Tibial artery (tissue), 4 donors: ENCODE measurements around the gene ZNF428.

Experiments used
- DNase-seq, 2 donors: peaks; one replicate each; pipeline ENCODE4 v3.0.0-alpha.2; 2019
- H3K27ac ChIP-seq, 2 donors: fragments of 200-600 bp; sonication (generic) in 1 of 2; 1 replicate in 1 of 2; 2 replicates in 1 of 2; pipeline ENCODE4 v1.5.1; 2018 to 2019; ENCODE audit warnings: mild to moderate bottlenecking in 1 of 2
- H3K27me3 ChIP-seq, 2 donors: fragments of 200-600 bp; sonication (generic) in 1 of 2; one replicate each; pipeline versions ENCODE4 v1.5.1 to v1.6.0; 2016 to 2019
- H3K36me3 ChIP-seq, 3 donors: fragments of 200-600 bp; sonication (generic) in 2 of 3; one replicate each; pipeline ENCODE4 v1.5.1; 2016 to 2019; ENCODE audit warnings: mild to moderate bottlenecking in 2 of 3
- H3K4me1 ChIP-seq, 4 donors: fragments of 200-600 bp; sonication (generic) in 2 of 4; 1 replicate in 3 of 4; 2 replicates in 1 of 4; pipeline ENCODE4 v1.5.1; 2016 to 2019
- H3K4me3 ChIP-seq, 2 donors: fragments of 200-600 bp; sonication (generic) in 1 of 2; 1 replicate in 1 of 2; 2 replicates in 1 of 2; pipeline ENCODE4 v1.5.1; 2018 to 2019; ENCODE audit warnings: mild to moderate bottlenecking in 2 of 2
- H3K9me3 ChIP-seq, 3 donors: fragments of 200-600 bp; sonication (generic) in 1 of 3; one replicate each; pipeline ENCODE4 v1.5.1; 2016 to 2019
- intact Hi-C: fragments of 100-400 bp; cut with DNase I; formaldehyde crosslinking; loops from one replicate; pipeline ENCODE4 v1.15.0; 2023; ENCODE audit warnings: low total_unique reads
- TF ChIP-seq, protein P1 (sequence below), 2 experiments: fragments of 200-600 bp in 1 of 2; fragments of 450-650 bp in 1 of 2; IDR thresholded peaks; one replicate each; pipeline ENCODE4 v1.5.1; 2017 to 2019; ENCODE audit warnings: antibody characterized with exemption in 2 of 2, mild to moderate bottlenecking in 1 of 2, moderate library complexity in 1 of 2

The ZNF428 gene

GRCh38 chr19:43562698-43563241 is 56.7 kb downstream of the ZNF428 start:
- H3K27me3 ChIP-seq, result no peaks in the 10 kb centered on the region
- peak; percentile 82 to 89 for DNase-seq
- no peak overlapping the region for H3K4me3 ChIP-seq
- intact Hi-C loops, result no loop called here
- TF ChIP-seq, protein P1, sequence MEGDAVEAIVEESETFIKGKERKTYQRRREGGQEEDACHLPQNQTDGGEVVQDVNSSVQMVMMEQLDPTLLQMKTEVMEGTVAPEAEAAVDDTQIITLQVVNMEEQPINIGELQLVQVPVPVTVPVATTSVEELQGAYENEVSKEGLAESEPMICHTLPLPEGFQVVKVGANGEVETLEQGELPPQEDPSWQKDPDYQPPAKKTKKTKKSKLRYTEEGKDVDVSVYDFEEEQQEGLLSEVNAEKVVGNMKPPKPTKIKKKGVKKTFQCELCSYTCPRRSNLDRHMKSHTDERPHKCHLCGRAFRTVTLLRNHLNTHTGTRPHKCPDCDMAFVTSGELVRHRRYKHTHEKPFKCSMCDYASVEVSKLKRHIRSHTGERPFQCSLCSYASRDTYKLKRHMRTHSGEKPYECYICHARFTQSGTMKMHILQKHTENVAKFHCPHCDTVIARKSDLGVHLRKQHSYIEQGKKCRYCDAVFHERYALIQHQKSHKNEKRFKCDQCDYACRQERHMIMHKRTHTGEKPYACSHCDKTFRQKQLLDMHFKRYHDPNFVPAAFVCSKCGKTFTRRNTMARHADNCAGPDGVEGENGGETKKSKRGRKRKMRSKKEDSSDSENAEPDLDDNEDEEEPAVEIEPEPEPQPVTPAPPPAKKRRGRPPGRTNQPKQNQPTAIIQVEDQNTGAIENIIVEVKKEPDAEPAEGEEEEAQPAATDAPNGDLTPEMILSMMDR (IDR thresholded peaks at IDR 0.05), result no peak
- peaks cover 0 to 19% (median 11%) of the 10 kb centered on the region in 4 donors for H3K4me1 ChIP-seq
- no peaks in the 10 kb centered on the region for H3K9me3 ChIP-seq
- H3K27ac ChIP-seq, result peak overlapping the region; percentile 54 to 55
- H3K36me3 ChIP-seq, result peaks cover 18 to 37% (median 30%) of the 10 kb centered on the region in 3 donors

- no peaks in the 10 kb centered on the region for H3K27me3 ChIP-seq
- no peaks in the 10 kb centered on the region for H3K9me3 ChIP-seq
- TF ChIP-seq, protein P1 (IDR thresholded peaks at IDR 0.05), result no peak
- peaks cover 18 to 39% (median 30%) of the 10 kb centered on the region in 3 donors for H3K36me3 ChIP-seq
- no peak for DNase-seq
- no peak overlapping the region for H3K4me3 ChIP-seq
- H3K27ac ChIP-seq, result peak overlapping the region; percentile 54 to 55
- H3K4me1 ChIP-seq, result peaks cover 0 to 19% (median 11%) of the 10 kb centered on the region in 4 donors
- intact Hi-C loops, result no loop called here
Measured at GRCh38 chr19:43562226-43562697, 57.2 kb downstream of the ZNF428 start.

DNA sequence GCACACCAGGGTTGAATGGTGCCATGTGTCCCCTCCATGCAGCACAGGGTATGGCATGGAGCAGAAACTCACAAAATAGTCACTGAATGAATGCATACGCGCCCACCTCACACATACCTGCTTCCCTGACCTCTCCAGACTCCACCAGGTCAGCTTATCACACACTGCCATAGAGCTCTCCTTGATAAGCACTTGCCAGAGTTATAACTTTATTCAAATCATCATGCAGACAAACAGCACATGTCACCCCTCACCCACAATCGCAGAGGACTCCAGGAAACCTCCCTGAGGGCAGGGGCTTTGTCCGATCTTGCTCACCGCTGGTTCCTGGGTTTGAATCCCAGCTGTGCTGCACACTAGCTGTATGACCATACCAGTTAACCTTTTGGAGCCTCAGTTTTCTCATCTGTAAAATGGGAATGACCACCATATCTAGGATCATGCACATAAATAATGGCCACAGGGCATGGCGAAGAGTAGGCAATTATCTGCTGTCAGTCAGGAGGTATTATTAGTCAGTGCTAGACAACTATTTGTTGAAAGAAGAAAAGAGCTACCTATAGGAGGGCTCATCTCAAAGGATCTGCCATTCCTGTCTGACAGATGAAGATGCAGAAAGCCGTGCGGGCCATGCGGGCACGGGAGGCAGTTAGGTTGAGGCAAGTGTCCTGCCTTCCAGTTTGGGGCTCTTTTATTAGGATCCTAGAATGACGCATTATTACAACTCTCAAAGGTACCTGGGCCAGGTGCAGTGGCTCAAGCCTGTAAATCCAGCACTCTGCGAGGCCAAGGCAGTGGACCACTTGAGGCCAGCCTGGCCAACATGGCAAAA is 58.1 kb downstream of the ZNF428 start:
- no peak for DNase-seq
- intact Hi-C loops, result no loop called here
- TF ChIP-seq, protein P1 (IDR thresholded peaks at IDR 0.05), result no peak

DNA sequence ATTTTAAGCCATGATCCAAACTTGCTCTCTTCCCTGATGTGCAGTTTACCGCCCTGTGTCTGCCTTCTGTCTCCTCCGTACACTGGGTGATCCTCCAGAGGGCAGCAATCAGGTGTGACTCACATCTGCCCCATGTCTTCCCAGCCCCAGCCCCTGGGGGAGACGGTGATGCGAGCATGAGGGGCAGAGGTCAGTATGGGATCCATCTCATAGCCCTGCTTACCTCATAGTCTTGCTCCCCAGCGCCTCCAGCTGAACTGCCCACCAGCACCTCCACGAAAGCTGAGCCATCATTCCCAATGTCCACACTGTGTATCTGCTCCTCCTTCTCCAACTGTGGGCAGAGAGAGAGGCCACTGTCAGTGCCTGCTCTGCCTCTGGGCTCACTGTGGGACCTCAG is 58.7 kb downstream of the ZNF428 start:
- H3K9me3 ChIP-seq, result no peaks in the 10 kb centered on the region
- no peaks in the 10 kb centered on the region for H3K27me3 ChIP-seq
- H3K4me1 ChIP-seq, result peaks cover 0 to 19% (median 11%) of the 10 kb centered on the region in 4 donors
- DNase-seq, result no peak
- no peak overlapping the region for H3K27ac ChIP-seq
- no peak overlapping the region for H3K4me3 ChIP-seq
- TF ChIP-seq, protein P1 (IDR thresholded peaks at IDR 0.05), result no peak
- H3K36me3 ChIP-seq, result peaks cover 18 to 50% (median 43%) of the 10 kb centered on the region in 3 donors
- intact Hi-C loops, result no loop called here

More for the DNA sequence above, 58.1 kb downstream of the ZNF428 start:
- H3K4me3 ChIP-seq, result no peak overlapping the region
- no peak overlapping the region for H3K27ac ChIP-seq
- H3K27me3 ChIP-seq, result no peaks in the 10 kb centered on the region
- no peaks in the 10 kb centered on the region for H3K9me3 ChIP-seq
- H3K36me3 ChIP-seq, result peaks cover 18 to 44% (median 36%) of the 10 kb centered on the region in 3 donors
- H3K4me1 ChIP-seq, result peaks cover 0 to 19% (median 11%) of the 10 kb centered on the region in 4 donors
